IMR-90 (cell line): Measurements from ENCODE around the gene FRMD6. TPM values are rescaled to one million over a fixed set of nuclear protein-coding genes. Genes with fewer than 3 reads are reported as not detected.

Source experiments
- ATAC-seq: fragments of 200-7000 bp; cut with Tn5 transposase; 2 replicates; pipeline ENCODE4 v1.9.1; 2020; ENCODE audit warnings: low read depth, mild to moderate bottlenecking, moderate library complexity
- BruUV-seq: library from RNA; stranded (reverse); fragments of 400-500 nt; replicated peaks from 2 replicates; lab custom pipeline; 2021; lab: Mats Ljungman, UMichigan
- CTCF ChIA-PET: fragments of 300-600 bp; formaldehyde crosslinking; extraction: SDS; loops from one replicate; lab custom pipeline; 2021; ENCODE audit warnings: antibody characterized with exemption; lab: Yijun Ruan, JAX
- POLR2A ChIA-PET: fragments of 300-600 bp; sonication (Branson Sonifier 250); formaldehyde crosslinking; loops from one replicate; lab custom pipeline; 2022; ENCODE audit warnings: antibody characterized with exemption; ENCODE audit not compliant: unreplicated experiment; lab: Charles Lee
- DNase-seq: peaks from one replicate; pipeline ENCODE4 v3.0.0; 2013
- H2AFZ ChIP-seq: replicated peaks from 2 replicates; pipeline ENCODE3; 2013; ENCODE audit warnings: low read length, mild to moderate bottlenecking; ENCODE audit not compliant: poor library complexity
- H2AK5ac ChIP-seq: 2 replicates; pipeline ENCODE4 v1.6.1; 2013; ENCODE audit warnings: low read depth, low read length, inconsistent platforms
- H2AK9ac ChIP-seq: replicated peaks from 2 replicates; pipeline ENCODE3; 2013; ENCODE audit warnings: mild to moderate bottlenecking, low read depth, low read length, moderate library complexity; ENCODE audit not compliant: poor library complexity
- H2BK120ac ChIP-seq: 2 replicates; pipeline ENCODE4 v1.6.1; 2013; ENCODE audit warnings: low read depth, low read length, inconsistent platforms
- H2BK15ac ChIP-seq: 3 replicates; pipeline ENCODE4 v1.6.1; 2013; ENCODE audit warnings: low read depth, low read length, inconsistent platforms
- H2BK20ac ChIP-seq: 2 replicates; pipeline ENCODE4 v1.6.1; 2013; ENCODE audit warnings: low read depth, mild to moderate bottlenecking, inconsistent platforms, low read length, moderate library complexity
- H2BK5ac ChIP-seq: 2 replicates; pipeline ENCODE4 v1.6.1; 2013; ENCODE audit warnings: mild to moderate bottlenecking, low read depth, low read length, inconsistent platforms; ENCODE audit not compliant: poor library complexity, severe bottlenecking
- H3K14ac ChIP-seq: replicated peaks from 2 replicates; pipeline ENCODE4 v1.6.1; 2013; ENCODE audit warnings: low read depth, low read length, inconsistent platforms
- H3K18ac ChIP-seq: 2 replicates; pipeline ENCODE4 v1.6.1; 2013; ENCODE audit warnings: low read depth, low read length, control low read depth
- H3K23ac ChIP-seq: 2 replicates; pipeline ENCODE4 v1.6.1; 2013; ENCODE audit warnings: low read depth, low read length, inconsistent platforms
- H3K27ac ChIP-seq: 2 replicates; pipeline ENCODE4 v1.5.1; 2013; ENCODE audit warnings: mild to moderate bottlenecking, control low read depth, low read length; ENCODE audit not compliant: insufficient read depth
- H3K27me3 ChIP-seq: 2 replicates; pipeline ENCODE4 v1.6.1; 2013; ENCODE audit warnings: low read length; ENCODE audit not compliant: control insufficient read depth, insufficient read depth
- H3K36me3 ChIP-seq: 2 replicates; pipeline ENCODE4 v1.6.1; 2013; ENCODE audit warnings: low read length, mixed read lengths; ENCODE audit not compliant: control insufficient read depth, insufficient read depth
- H3K4ac ChIP-seq: 2 replicates; pipeline ENCODE4 v1.6.1; 2013; ENCODE audit warnings: low read depth, low read length, inconsistent platforms
- H3K4me1 ChIP-seq: 2 replicates; pipeline ENCODE4 v1.6.1; 2013; ENCODE audit warnings: low read length, mixed read lengths; ENCODE audit not compliant: control insufficient read depth, insufficient read depth
- H3K4me2 ChIP-seq: 2 replicates; pipeline ENCODE4 v1.6.1; 2013; ENCODE audit warnings: low read depth, mild to moderate bottlenecking, control low read depth, low read length, moderate library complexity
- H3K4me3 ChIP-seq: 2 replicates; pipeline ENCODE4 v1.5.1; 2013; ENCODE audit warnings: low read depth, mild to moderate bottlenecking, control low read depth, low read length, moderate library complexity; ENCODE audit not compliant: insufficient read depth
- H3K56ac ChIP-seq: 2 replicates; pipeline ENCODE4 v1.6.1; 2013; ENCODE audit warnings: low read length, inconsistent platforms; ENCODE audit not compliant: insufficient read depth; ENCODE audit errors: extremely low read depth
- H3K79me1 ChIP-seq, 2 experiments: 2 replicates each; pipeline ENCODE4 v1.6.1; 2013; ENCODE audit warnings: low read length in 2 of 2, inconsistent platforms in 1 of 2, low read depth in 1 of 2
- H3K9ac ChIP-seq: 2 replicates; pipeline ENCODE4 v1.6.1; 2013; ENCODE audit warnings: low read depth, low read length, control low read depth
- H3K9me1 ChIP-seq: 2 replicates; pipeline ENCODE4 v1.6.1; 2013; ENCODE audit warnings: low read length, inconsistent platforms; ENCODE audit not compliant: insufficient read depth
- H3K9me3 ChIP-seq: 2 replicates; pipeline ENCODE4 v1.6.1; 2013; ENCODE audit warnings: low read length; ENCODE audit not compliant: control insufficient read depth, insufficient read depth
- H4K20me1 ChIP-seq: 2 replicates; pipeline ENCODE4 v1.6.1; 2013; ENCODE audit warnings: low read length, inconsistent platforms; ENCODE audit not compliant: insufficient read depth
- H4K5ac ChIP-seq: 2 replicates; pipeline ENCODE4 v1.6.1; 2013; ENCODE audit warnings: mild to moderate bottlenecking, low read depth, low read length, control low read depth
- H4K8ac ChIP-seq, 2 experiments: 2 replicates each; pipeline ENCODE4 v1.6.1; 2013; ENCODE audit warnings: low read depth in 2 of 2, low read length in 2 of 2, control low read depth in 1 of 2, inconsistent platforms in 1 of 2
- H4K91ac ChIP-seq: 2 replicates; pipeline ENCODE4 v1.6.1; 2013; ENCODE audit warnings: low read depth, low read length, inconsistent platforms; ENCODE audit not compliant: insufficient read depth
- BHLHE40 ChIP-seq: fragments of 150-350 bp; IDR thresholded peaks from 2 replicates; pipeline ENCODE4 v1.6.1; 2016; ENCODE audit warnings: mild to moderate bottlenecking, low read depth, low read length
- RAD21 ChIP-seq: IDR thresholded peaks from 2 replicates; pipeline ENCODE4 v1.6.1; 2012; ENCODE audit warnings: low read length, improper control_type of control experiment
- RCOR1 ChIP-seq: IDR thresholded peaks from 2 replicates; pipeline ENCODE4 v1.6.1; 2012; ENCODE audit warnings: mild to moderate bottlenecking, low read length, improper control_type of control experiment; ENCODE audit not compliant: insufficient replicate concordance
- SMC3 ChIP-seq: fragments of 150-350 bp; IDR thresholded peaks from 2 replicates; pipeline ENCODE4 v1.6.1; 2016; ENCODE audit warnings: low read depth, mild to moderate bottlenecking, antibody characterized with exemption, low read length, moderate library complexity
- WGBS, 2 experiments: methylation state at CpG; one replicate each; pipeline versions ENCODE4 v1.1.5 to v1.1.7; 2013; ENCODE audit warnings: missing lambda C conversion rate in 2 of 2; ENCODE audit not compliant: insufficient read length in 1 of 2; ENCODE audit errors: extremely low coverage in 2 of 2; 5-methylcytosine and 5-hydroxymethylcytosine counted together
- dilution Hi-C: fragments of 300-500 bp; cut with HindIII; formaldehyde crosslinking; loops from one replicate; pipeline ENCODE4 v1.14.3; 2018; ENCODE audit warnings: low sequenced_read_pairs; ENCODE audit not compliant: unreplicated experiment
- in situ Hi-C: fragments of 300-500 bp; cut with MboI; formaldehyde crosslinking; loops from 3 replicates; pipeline ENCODE4 v1.14.3; 2019; ENCODE audit warnings: low sequenced_read_pairs, inconsistent platforms, mixed read lengths
- intact Hi-C: fragments of 100-400 bp; cut with micrococcal nuclease; formaldehyde crosslinking; loops from 2 replicates; pipeline ENCODE4 v1.10.0; 2022
- polyA plus RNA-seq, 3 experiments: library from polyadenylated mRNA; depleted of rRNA; stranded (reverse); fragments of >200 nt; gene quantifications; 2 replicates each; pipeline ENCODE4 v1.2.3, GENCODE V29; 2012; ENCODE audit warnings: low replicate concordance in 1 of 3
- total RNA-seq: library from RNA; depleted of rRNA; stranded (reverse); fragments of >200 nt; gene quantifications from 2 replicates; pipeline ENCODE4 v1.2.3, GENCODE V29; 2012
- TF ChIP-seq, protein P1 (sequence below): conservative IDR thresholded peaks from 2 replicates; pipeline ENCODE4 v1.5.1; 2012; ENCODE audit warnings: mild to moderate bottlenecking, low read depth, low read length, improper control_type of control experiment

FRMD6 gene
- total and polyA plus RNA-seq, 2 of the 4 experiments (the other 2 are of a cell fraction), result 243 to 682 TPM

DNA sequence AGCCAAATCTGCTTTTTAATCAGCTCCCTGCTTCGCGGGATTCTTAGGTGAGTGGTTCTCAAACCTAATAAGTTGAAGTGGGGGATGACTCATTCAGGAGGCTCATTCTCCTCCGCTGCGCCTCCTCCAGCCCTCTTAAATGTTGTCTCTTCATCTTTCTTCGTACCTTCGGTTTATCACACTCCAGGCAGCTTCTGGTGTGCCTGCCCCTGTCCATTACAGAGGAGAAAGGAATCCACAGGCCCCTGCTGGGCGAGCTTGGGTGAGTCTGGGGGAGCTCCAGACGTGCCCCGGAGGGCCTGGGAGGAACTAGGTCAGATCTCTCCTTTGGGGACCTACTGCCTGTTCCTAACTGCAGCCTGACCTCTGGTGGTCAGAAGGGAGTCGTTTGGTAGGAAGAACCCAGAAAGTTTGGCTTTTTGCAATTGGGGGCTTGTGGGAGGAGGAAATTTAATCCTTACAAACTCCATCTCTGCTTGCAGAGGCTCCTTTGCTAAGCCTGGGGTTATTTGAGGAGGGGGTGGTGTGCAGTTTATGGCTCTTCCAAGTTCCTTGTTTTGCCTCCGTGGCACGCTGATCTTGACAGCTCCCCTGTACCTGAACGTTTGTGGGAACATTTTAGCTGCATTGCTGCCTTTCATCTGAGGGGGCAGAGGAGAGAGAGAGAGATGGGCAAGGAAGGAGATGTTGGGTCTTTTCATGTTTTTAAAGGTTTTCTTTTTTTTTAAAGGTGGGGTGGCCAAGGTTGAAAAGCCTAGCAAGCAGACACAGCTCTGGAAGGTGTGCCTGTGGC lies 124.6 kb downstream of the FRMD6 start:
- Histone ChIP-seq H4K20me1 (no peaks in the 10 kb centered on the region), H2AFZ (peak overlapping the region; percentile 86), H3K27me3 (no peaks in the 10 kb centered on the region), H4K5ac (no peak overlapping the region), H2BK120ac (peak overlapping the region; percentile 83), H3K18ac (no peak overlapping the region), H3K14ac (no peak overlapping the region), H3K4me3 (no peak overlapping the region), H4K8ac (peak overlapping the region in 1 of 2 experiments; percentile 73; a peak in 1 of 4 replicates), H3K23ac (no peak overlapping the region), H3K79me1 (no peaks in the 10 kb centered on the region; a peak in 1 of 4 replicates), H2BK5ac (no peak overlapping the region), H3K9me1 (no peaks in the 10 kb centered on the region), H2BK15ac (peak overlapping the region; percentile 85; the same call in 1 of the 3 replicates), H2BK20ac (peak overlapping the region; percentile 86), H3K4ac (peak overlapping the region; percentile 68), H4K91ac (peak overlapping the region; percentile 51), H3K4me1 (peaks cover 2% of the 10 kb centered on the region; the same call in 1 of the 2 replicates), H3K9me3 (no peaks in the 10 kb centered on the region), H3K27ac (peak overlapping the region; percentile 6; the same call in 1 of the 2 replicates), H3K36me3 (no peaks in the 10 kb centered on the region), H2AK5ac (no peak overlapping the region), H3K9ac (peak overlapping the region; percentile 46; the same call in 1 of the 2 replicates), H2AK9ac (peak overlapping the region; percentile 48), H3K56ac (no peak overlapping the region), H3K4me2 (0 out of 2 replicates have a peak overlapping the region, but pooled peaks have one; percentile 42)
- TF ChIP-seq RAD21, result peak; percentile 74
- no peak for TF ChIP-seq RCOR1
- TF ChIP-seq, protein P1, sequence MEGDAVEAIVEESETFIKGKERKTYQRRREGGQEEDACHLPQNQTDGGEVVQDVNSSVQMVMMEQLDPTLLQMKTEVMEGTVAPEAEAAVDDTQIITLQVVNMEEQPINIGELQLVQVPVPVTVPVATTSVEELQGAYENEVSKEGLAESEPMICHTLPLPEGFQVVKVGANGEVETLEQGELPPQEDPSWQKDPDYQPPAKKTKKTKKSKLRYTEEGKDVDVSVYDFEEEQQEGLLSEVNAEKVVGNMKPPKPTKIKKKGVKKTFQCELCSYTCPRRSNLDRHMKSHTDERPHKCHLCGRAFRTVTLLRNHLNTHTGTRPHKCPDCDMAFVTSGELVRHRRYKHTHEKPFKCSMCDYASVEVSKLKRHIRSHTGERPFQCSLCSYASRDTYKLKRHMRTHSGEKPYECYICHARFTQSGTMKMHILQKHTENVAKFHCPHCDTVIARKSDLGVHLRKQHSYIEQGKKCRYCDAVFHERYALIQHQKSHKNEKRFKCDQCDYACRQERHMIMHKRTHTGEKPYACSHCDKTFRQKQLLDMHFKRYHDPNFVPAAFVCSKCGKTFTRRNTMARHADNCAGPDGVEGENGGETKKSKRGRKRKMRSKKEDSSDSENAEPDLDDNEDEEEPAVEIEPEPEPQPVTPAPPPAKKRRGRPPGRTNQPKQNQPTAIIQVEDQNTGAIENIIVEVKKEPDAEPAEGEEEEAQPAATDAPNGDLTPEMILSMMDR, result peak; percentile 73
- TF ChIP-seq SMC3, result peak; percentile 73
- no peak for TF ChIP-seq BHLHE40
- CTCF ChIA-PET, result interaction anchor here (0.6 to 2.9 kb wide), 8 partner anchors 85 to 505 kb away, joined by 3 to 29 read pairs (median 3); no protein-coding TSS in a partner anchor
- WGBS, 2 experiments, result 36% methylated on average over 4 of the region's 13 CpGs; no CpG with 5 or more reads in 1 of the 2 experiments
- DNase-seq (peak; percentile 68), ATAC-seq (peak; percentile 82)
- in situ Hi-C loops (loop anchor here (10.0 kb wide), 3 partner anchors 121 to 491 kb away; partner anchors contain the start of gene FRMD6), intact Hi-C loops (loop anchor here (1.0 to 10.0 kb wide), 3 partner anchors 123 to 493 kb away; no protein-coding TSS in a partner anchor), dilution Hi-C loops (no loop called here)
- POLR2A ChIA-PET, result no interaction called here
- BruUV-seq, result no TSS peak
